K562 (cell line): ENCODE measurements around the gene CHRNA3.

Experiments used
- BRCA1 ChIP-seq, 2 experiments: fragments of 450-650 bp in 1 of 2; sonication (generic) in 1 of 2; formaldehyde crosslinking in 1 of 2; IDR thresholded peaks; 2 replicates each; pipeline versions ENCODE4 v1.5.0 to v1.6.1; 2017 to 2020; ENCODE audit warnings: mild to moderate bottlenecking in 1 of 2, missing genetic modification reagents in 1 of 2
- HNRNPK ChIP-seq: fragments of 200-400 bp; formaldehyde crosslinking; IDR thresholded peaks from one replicate; pipeline ENCODE4 v1.6.1; 2018; ENCODE audit warnings: mild to moderate bottlenecking, low read depth, low read length; ENCODE audit not compliant: poor library complexity, severe bottlenecking
- KLF10 ChIP-seq: fragments of 250-450 bp; sonication (Bioruptor Pico); IDR thresholded peaks from 2 replicates; pipeline ENCODE4 v1.6.1; 2021; ENCODE audit warnings: matching md5 sums
- STAT5A ChIP-seq: IDR thresholded peaks from 2 replicates; pipeline ENCODE4 v1.6.1; 2012; ENCODE audit warnings: low read length, inconsistent platforms, borderline replicate concordance
- TBL1XR1 ChIP-seq, 2 experiments: IDR thresholded peaks; 2 replicates each; pipeline ENCODE4 v1.6.1; 2012; ENCODE audit warnings: improper control_type of control experiment in 2 of 2, low read length in 2 of 2, mild to moderate bottlenecking in 1 of 2
- ZNF274 ChIP-seq: IDR thresholded peaks from 2 replicates; pipeline ENCODE4 v1.6.1; 2011; ENCODE audit warnings: low read depth, mild to moderate bottlenecking, low read length, moderate library complexity, borderline replicate concordance

GRCh38 chr15:78658823-78659222 is 38.0 kb upstream of the CHRNA3 start:
- TF ChIP-seq HNRNPK (no peak), TBL1XR1 (IDR thresholded peaks at IDR 0.05; ENCODE audit: low read length in 2 of 2) (no peak), STAT5A (no peak), BRCA1 (IDR thresholded peaks at IDR 0.05) (no peak), BRCA1 (CRISPR knock-in tag; IDR thresholded peaks at IDR 0.05) (no peak), ZNF274 (no peak), KLF10 (CRISPR knock-in tag) (no peak)
